Ureter (tissue), 1 donor: Measurements from ENCODE around the gene DTHD1. TPM values are rescaled to one million over a fixed set of nuclear protein-coding genes. Genes with fewer than 3 reads are reported as not detected.

ENCODE experiments used
- DNase-seq: peaks from one replicate; pipeline ENCODE4 v3.0.0-alpha.2; 2020; ENCODE audit warnings: low spot score
- total RNA-seq: library from RNA; stranded (reverse); gene quantifications from one replicate; pipeline ENCODE4 v1.2.4, GENCODE V29; 2023
- donor health status: DM: yes; HTN: yes; CAD: no.

The DTHD1 gene
- 1.1 TPM for total RNA-seq

DNA sequence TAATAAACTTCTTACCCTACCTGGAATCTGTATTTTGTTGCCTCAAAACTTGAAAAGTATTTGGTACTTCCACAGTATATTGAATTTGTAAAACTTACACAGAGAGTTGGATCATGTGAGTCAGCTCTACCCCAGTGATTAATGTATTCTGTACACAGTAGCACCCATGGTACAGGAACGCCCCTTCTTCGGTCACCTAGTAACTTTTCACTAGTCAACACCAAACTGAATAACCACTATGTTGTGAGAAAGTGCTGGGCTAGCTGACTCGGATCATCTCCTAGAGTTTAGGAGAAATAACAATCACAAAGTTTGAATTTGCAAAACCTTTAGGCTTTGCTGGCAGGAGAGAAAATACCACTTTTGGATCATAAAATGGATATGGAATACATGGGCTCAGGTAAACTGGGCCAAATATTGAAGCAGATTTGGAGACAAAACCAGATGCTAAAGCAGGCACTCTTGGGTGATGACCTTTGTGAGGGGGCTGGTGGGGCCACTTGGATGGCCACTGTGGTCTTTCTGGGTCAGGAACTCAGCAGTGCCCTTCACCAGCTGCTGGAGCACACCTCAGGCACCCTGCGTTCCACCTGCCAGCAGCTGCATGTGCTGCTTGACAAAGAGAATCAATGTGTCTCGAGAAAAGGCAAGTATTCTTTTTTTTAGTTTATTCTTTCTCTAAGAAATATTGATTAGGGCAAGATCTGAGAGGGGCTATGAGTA, at the start of gene DTHD1:
TSS of gene DTHD1 (plus strand) at position 233 of the 723 bp plus-strand sequence. CDS start at position 376, 143 bp downstream.
- no peak for DNase-seq

DNA sequence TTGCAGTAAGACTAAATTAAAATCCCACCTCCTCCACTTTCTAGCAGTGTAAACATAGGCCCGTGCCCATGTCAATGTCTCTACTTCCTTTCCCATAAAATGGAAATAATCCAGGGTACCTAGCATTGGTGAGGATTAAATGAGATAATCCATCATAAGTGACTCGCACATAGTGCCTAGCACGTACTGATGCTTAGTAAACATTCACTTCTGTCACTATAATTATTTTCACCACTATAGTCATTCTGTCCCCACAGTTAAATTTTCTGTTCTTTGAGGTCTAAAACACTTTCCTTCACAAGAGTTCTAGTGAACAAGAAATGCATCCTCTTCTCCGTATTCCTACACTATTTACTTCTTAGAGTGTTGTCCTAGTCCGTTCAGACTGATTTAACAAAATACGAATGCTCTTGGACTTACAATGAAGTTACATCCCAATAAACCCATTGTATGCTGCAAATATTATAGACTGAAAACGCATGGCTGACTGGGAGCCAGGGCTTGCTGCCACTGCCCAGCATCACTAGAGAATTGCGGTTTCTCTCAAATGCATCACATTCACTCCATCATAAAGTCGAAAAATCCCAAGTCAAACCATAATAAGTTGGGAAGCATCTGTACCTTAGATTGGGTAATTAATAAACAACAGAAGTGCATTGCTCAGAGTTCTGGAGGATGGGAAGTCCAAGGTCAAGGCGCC, 47.7 kb upstream of the DTHD1 start:
- DNase-seq = no peak

DNA sequence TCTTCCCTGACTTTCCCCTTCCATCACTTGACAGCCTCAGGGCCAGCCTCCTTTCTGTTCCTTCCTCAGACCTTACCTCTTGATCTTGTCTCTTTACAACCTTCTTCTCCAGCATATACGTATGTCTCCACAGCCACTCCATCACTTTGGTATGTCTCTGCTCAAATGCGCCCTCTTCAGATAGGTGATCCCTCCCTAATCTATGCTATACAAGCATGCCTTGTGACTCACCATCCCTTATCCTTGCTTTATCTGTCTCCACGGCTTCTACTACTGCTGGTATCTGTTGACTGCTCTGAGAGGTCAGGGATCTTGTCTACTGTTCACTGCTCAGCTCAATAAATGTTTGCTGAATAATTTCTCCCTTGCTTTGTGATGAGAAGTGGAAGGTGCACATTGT, 46.1 kb upstream of the DTHD1 start:
- DNase-seq = no peak

DNA sequence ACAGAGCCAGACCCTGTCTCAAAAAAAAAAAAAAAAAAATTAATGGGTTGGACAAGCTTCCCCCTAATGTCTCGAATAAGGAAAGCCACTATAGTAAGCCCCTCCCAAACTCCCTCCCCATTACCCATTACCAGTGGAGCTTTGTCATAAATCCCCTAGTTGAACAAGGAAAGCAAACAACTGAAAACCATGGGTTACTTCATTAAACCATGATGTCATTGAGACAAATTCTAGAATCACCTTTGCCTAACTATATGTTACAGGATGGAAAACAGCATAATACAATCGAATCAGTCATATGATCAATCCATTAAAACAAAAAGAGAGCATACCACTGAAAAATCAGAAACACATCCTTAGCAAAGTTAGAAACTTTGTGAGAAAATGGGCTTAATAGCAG, 45.3 kb upstream of the DTHD1 start:
- no peak for DNase-seq

DNA sequence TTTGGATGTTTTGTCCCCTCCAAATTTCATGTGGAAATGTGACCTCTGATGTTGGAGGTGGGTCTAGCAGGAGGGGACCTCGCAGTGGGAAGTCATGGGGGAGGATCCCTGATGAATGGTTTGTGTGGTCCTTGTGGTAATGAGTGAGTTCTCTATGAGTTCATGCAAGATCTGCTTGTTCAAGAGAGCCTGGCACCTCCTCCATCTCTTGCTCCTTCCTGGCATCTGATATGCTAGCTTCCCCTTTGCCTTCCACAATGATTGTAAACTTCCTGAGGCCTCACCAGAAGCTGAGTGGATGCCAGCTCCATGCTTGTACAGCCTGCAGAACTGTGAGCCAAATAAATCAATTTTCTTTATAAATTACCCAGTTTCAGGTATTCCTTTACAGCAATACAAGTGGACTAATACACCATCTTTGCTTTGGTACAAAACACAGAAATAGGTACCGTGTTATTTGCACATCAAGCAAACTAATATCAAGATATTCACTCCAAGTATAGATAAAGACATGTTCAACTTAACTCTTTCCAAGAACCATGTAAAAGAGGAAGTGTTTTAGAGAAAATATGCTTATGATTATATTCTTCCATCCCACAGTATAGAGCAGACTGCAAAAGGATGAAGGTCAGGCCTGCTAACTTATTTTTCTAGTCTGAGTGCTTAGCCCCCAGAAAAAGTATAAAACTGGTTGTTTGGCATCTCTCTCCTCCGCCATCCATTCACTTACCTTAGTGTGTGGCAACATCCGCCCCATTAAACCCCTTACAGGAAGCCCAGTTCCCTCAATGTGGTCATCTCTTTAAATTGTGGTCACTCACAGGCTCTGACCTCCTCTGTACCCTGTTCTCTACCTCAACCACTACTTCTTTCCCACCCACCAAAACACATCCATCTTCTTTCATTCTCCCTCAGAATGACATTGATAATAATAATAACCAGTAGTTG, 43.8 kb upstream of the DTHD1 start:
- no peak for DNase-seq

DNA sequence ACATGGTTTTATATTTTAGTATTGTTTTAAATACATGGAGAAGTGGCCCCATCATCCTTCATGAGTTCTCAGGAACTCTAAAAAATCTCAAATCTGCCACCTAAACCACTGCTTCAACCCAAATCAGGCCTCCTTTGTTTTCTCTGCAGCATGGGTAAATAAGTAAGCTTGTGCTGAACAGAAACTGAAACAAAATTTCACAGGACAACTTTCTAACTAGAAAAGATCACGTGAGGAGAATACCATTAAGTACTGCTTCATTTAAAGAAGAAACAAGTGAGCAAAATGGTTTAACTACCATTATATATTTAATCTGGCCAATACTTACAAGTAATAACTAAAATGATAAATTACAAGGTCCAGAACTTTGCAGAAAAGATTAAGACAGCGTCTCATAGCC, 39.6 kb upstream of the DTHD1 start:
- DNase-seq = no peak

DNA sequence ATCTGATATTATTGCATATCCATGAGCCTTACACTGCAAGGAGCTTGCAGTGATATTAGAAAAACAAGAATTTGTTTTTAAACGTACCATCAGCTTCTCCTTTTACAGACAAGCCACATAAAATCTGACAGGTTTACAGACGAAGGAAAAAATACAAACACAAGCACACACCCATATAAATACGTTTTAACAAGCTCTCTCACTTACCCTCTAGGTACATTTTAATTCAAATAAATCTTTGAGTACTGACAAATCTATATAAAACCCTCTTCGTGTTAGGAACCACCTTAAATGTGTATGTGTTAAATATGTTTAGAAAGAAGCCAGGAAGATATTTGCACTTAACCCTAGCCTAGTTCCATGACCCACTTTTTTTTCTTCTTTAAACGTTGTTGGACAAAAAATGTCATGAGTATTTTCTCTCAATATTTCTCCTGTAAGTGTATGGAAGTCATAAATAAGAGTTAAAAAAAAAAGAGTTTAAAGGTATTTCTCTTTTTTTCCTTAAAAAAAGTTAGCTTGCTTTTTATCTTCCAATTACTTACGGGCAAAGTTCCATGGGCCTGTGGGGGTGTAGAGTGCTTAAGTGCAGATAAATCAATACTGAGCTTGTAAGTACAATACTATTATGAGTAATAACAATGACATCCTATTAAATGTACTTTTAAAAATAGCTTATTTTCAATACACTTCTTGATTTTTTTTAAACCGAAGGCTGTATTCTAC, 38.6 kb upstream of the DTHD1 start:
- no peak for DNase-seq

DNA sequence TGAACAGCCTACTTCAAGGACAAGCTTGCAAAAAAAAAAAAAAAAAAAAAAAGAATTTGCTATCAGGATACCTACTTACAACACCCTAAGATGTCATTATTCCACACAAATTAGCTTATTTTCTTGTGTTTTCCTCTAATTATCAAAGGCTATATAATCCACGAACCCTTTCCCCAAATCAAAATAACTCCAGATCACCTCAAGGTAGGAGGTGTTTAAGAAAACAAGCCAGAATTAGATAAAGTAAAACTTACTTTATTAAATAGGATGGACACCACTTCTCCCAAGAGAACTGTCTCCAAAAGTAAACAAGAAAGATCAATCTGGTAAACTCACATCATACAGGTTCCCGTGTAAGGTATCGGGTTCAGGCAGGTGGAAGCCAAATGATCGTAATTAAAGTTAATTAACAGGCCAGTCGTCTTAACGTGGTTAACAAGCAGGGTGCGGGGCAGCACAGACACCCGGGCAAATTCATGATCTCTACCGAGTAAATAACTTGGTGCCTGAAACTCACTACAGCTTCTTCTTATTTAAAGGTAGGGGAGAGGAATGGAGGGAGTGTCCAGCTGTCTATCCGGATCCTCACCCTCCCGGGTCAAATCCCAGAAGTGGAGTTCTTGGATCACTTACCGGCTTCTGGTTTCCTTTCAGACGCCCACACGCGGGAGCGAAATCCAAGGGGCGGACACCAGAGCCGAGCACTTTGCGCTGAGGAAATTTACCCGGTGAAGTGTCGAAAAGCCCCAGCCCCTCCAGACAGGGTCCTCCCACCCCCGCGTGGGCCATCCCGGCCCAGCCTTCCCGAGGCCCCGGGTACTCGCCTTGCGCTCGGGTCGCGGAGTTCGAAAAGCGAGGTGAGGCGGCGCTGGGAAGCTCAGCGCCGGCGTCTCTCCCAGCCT, 37.8 kb upstream of the DTHD1 start:
- peak; percentile 47 for DNase-seq

DNA sequence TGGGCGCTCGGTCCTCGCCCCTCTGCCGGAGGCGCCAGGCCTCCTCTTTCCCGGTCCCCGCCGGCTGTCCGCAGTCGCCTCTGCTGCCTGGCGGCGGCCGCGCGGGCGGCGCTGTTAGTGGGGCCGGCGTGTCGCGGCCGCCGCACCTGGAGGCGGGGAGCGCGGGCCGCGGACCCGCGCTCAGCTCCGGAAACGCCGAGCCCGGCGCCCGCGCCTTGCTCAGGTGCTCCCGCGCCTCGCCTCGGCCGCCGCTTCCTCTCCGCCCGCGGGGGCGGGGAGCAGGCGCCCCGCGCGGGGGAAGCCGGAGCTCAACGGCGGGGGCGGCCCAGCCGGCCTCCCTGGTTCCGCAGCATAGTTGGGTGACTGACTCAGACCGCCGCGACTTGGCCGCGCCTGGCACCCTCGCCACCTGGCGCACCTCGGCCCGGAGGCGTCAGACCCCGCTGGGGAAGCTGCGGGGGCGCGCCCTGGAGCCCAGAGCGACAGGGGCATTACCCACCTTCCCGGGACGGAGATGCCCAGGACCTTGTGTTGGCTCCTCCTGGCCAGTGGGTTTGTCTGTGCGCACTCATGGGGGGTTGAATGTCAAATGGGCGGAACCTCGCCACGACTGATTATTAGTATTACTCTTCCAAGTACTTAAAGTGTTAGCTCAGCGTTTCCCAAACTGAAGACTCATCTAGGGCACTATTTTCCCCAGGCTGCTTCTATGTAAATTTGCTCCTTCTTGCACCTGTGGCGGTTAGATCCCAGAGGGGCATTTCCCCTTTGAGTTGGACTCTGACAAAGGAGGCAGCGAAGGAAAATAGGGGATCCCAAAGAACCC, 36.9 kb upstream of the DTHD1 start, which contains the start of gene ARAP2:
TSS of gene ARAP2 (minus strand) at position 258 of the 826 bp plus-strand sequence. CDS start 15,028 bp downstream, outside the sequence.
- DNase-seq = peak; percentile 71

DNA sequence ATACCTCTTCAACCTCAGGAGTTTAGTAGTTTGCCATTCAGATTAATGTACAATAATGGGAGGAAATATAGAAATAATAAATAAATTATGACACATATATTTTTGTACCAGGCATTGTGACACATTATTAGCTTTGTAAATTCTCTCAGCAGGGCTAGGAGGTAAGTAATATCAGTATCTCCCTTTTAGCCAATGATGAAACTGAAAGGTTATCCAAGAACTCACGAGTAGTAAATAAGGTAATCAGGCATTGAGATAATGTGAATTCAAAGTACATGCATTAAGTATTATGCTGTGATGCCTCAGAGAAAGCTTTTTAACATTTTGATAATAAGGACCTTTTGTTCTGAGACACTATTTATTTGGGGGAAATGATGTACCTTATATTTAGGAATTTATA, 31.8 kb upstream of the DTHD1 start:
- no peak for DNase-seq

DNA sequence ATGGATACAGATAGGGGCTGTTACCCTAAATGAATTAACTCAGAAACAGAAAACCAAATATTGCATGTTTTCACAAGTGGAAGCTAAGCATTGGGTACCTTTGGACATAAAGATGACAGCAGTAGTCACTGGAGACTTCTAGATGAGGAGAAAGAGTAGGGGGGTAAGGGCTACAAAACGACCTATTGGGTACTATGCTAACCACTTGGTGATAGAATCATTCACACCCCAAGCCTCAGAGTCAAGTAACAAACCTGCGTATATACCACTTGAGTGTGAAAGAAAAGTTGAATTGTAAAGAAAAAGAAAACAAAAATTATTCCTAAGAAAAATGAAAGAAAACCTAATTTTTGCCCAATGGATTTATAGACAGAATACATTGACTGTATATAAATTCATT, 29.4 kb upstream of the DTHD1 start:
- no peak for DNase-seq

DNA sequence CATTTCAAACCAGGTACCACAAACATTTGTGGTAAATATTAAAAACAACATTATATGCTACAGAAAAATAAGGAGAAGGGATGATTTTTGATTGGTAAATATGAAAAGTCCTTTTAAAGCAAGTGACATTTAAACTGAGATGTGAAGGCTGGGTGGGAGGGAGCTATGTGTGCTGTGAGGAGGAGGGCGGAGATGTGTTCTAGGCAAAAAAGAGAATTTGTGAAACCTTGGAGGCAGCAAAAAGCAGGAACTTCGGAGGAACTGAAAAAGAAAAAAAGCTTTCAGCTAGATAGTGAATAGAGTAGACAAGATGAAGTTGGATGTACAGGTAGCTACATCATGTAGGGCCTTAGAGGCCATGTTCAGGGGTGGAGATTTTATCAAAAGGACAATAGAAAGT, 27.0 kb upstream of the DTHD1 start:
- DNase-seq = no peak

DNA sequence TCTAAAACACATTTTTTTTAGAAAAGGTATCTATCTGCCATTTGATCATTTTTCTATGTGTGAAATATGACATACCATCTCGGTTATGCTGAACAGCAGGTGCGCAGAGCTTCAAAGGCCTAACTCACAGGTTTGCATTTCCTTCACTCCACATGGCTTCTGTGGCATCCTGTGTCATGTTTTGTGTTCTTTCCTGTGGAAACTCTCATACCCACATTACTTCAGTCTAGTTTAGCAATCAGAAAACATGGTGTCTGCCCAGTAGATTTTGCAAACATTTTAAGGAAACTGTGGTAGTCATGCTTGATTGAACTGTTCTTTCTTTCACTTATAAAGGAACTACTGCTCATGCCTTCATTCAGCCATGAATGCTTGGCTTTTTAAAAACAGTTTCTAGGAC, 25.8 kb upstream of the DTHD1 start:
- DNase-seq = no peak

DNA sequence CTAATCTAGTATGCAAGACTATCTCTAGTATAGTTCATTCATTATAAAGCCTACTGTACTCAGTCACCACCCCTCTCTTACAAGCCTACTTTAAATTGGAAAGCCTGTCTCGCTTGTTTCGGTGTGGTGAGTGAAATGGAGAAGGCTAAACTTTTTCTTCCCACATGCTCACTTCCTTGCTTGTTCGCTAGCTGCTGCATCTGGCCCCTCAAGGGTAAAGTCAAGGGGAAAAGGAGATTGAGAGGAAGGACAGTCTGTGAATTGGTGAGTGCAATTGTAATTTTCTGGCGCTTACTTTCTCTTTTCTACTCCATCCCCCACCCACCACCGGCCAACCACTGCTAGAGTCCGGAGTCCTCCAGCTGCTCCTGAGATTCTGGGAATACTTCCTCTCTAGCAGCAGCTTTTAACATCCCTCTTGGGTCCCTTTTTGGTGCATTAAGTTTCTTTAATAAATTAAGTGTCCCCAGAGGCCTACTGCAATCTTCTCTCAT, 25.0 kb upstream of the DTHD1 start:
- DNase-seq = no peak

DNA sequence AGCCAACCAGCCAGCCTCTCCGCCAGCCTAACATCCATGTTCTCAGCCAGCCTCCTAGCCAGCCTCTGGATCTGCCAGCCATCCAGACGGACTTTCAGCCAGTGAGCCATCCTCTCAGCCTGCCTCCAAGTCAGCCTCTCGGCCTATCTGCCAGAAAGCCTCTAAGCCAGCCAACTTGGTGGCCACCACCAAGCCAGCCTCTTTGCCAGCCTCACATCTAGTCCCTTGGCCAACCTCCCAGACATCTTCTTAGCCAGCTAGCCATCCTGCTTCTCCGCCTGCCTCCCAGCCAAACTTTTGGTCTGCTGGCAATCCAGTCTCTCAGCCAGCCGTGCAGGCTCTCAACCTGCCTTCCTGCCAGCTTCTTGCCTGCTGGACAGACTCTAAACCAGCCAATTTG, 20.7 kb upstream of the DTHD1 start:
- no peak for DNase-seq

DNA sequence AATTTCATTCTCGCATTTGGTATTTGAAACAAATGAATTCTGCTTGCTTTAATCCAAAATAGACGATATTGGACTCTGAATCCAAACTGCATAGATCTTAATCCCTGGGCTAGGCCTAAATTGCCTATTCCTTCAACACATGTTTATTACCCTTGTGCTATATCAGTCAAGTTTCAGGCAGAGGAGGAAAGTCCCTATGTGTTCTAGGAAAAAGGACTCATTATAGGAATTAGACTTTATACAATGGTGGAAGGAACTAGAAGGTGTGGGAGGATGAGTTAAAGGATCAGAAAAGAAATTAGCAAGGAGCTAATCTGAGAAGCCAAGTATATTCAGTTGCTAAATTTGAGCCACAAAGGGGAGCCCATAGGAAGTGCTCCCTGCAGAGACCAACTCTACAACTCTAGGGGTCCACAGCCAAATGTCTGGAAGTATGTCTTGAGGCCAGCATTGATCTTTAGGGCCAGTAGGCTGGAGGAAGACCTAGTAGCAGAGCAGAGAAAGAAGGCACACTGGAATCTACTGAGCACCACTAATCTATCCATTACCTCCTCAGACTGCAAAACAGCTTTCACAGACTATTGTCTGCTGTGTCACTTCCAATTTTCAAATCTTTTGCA, 17.1 kb upstream of the DTHD1 start:
- DNase-seq = no peak

DNA sequence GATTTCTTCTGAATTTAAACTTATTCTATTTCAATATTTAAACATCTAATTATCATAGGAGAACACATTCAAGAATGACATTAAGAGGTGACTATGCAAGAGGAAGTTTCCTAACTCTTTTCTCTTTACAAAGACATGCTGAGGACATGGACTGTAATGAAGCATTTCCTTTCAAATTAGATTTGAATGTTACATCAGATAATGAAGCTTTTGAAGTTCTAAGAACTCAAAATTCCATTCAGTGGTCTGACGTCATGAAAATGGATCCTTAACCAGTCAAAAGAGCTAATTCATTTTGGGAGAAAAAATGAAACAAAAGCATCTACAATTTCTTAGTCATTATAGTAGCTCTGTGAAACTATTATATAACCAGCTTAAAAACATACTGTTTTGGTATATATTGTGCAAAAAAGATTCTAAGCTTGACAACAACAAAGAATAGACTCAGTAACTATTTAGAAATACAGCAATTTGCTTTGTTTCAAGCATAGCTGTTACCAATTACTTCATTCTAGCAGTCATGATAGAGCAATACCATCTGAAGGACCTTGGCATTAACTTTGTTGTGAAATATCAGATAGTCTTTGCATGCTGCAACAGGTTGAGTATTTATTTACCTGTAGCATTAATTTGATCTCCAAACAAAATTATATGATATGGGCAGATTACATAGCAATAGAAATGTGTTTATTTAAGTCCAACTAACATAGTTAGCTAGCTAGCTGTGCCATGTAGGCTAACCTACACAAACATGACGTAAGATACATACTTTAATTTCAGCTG, 13.7 kb upstream of the DTHD1 start:
- no peak for DNase-seq

DNA sequence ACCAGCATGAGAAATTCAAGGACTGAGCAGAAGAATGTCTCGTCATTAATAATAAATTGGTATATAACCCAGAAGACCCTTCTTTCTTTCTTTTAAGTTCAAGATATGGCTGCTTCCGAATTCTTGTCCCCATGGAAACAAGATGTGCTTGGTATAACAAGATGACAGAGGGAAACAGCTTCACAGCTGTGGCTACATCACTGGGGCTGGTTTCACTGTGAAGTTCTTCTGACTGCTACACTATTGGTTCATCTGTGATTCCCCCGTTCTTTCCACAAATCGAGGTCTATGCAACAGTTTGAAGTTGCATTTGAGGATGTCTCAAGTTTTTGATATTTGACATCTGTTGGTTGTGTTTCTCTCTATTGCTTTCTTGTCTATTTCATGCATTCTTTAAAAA, 12.3 kb upstream of the DTHD1 start:
- no peak for DNase-seq
